SK-N-SH (cell line): ENCODE measurements around the gene ITSN1. TPM values are rescaled to one million over a fixed set of nuclear protein-coding genes. Genes with fewer than 3 reads are reported as not detected.

Source experiments
- CTCF ChIA-PET: fragments of 300-600, 350-600 bp; formaldehyde crosslinking; extraction: SDS; loops from one replicate; lab custom pipeline; 2021; lab: Yijun Ruan, JAX
- POLR2A ChIA-PET: fragments of 350-600 bp; sonication (Branson Sonifier 250); formaldehyde crosslinking; extraction: SDS; loops from one replicate; lab custom pipeline; 2020; ENCODE audit warnings: antibody characterized with exemption, inconsistent platforms; lab: Yijun Ruan, JAX
- DNase-seq: peaks from one replicate; pipeline ENCODE4 v3.0.0; 2012
- H2AFZ ChIP-seq: fragments of 200-600 bp; sonication (generic); 2 replicates; pipeline ENCODE4 v1.8.1; 2016; ENCODE audit warnings: antibody characterized with exemption, mild to moderate bottlenecking, low read depth
- H3F3A ChIP-seq: fragments of 200-600 bp; sonication (generic); replicated peaks from 2 replicates; pipeline ENCODE3; 2016; ENCODE audit warnings: antibody characterized with exemption, mild to moderate bottlenecking; ENCODE audit not compliant: insufficient read depth
- H3K27ac ChIP-seq, 2 experiments: fragments of 200-500 bp in 1 of 2; fragments of 200-600 bp in 1 of 2; sonication (Bioruptor generic) in 1 of 2; sonication (generic), shearing (Covaris generic) in 1 of 2; 2 replicates each; pipeline versions ENCODE4 v1.5.1 to v1.6.1; 2014 to 2016; ENCODE audit warnings: low read depth in 2 of 2, inconsistent platforms in 1 of 2, low read length in 1 of 2, mild to moderate bottlenecking in 1 of 2, mixed read lengths in 1 of 2
- H3K27me3 ChIP-seq: fragments of 200-600 bp; sonication (generic), shearing (Covaris generic); 2 replicates; pipeline ENCODE4 v1.6.1; 2016; ENCODE audit warnings: mixed run types; ENCODE audit not compliant: insufficient read depth
- H3K36me3 ChIP-seq, 2 experiments: fragments of 200-500 bp in 1 of 2; fragments of 200-600 bp in 1 of 2; sonication (Bioruptor generic) in 1 of 2; sonication (generic) in 1 of 2; replicated peaks in 1 of 2; 2 replicates each; pipeline versions ENCODE3 to v1.5.1; 2014 to 2016; ENCODE audit warnings: low read length in 1 of 2, mild to moderate bottlenecking in 1 of 2; ENCODE audit not compliant: insufficient read depth in 2 of 2, control insufficient read depth in 1 of 2
- H3K4me1 ChIP-seq, 2 experiments: fragments of 200-500 bp in 1 of 2; fragments of 200-600 bp in 1 of 2; sonication (Bioruptor generic) in 1 of 2; sonication (generic), shearing (Covaris generic) in 1 of 2; 2 replicates each; pipeline versions ENCODE4 v1.5.1 to v1.6.1; 2014 to 2016; ENCODE audit warnings: low read depth in 1 of 2, low read length in 1 of 2, mixed run types in 1 of 2; ENCODE audit not compliant: insufficient read depth in 2 of 2, control insufficient read depth in 1 of 2
- H3K4me2 ChIP-seq: fragments of 200-600 bp; sonication (generic), shearing (Covaris generic); 2 replicates; pipeline ENCODE4 v1.6.1; 2017; ENCODE audit warnings: mixed run types
- H3K4me3 ChIP-seq, 2 experiments: fragments of 200-500 bp in 1 of 2; fragments of 200-600 bp in 1 of 2; sonication (Bioruptor generic) in 1 of 2; sonication (generic), shearing (Covaris generic) in 1 of 2; 2 replicates each; pipeline versions ENCODE4 v1.5.1 to v1.8.1; 2014 to 2016; ENCODE audit warnings: low read depth in 2 of 2, inconsistent platforms in 1 of 2, low read length in 1 of 2, mild to moderate bottlenecking in 1 of 2, mixed read lengths in 1 of 2, moderate library complexity in 1 of 2
- H3K79me2 ChIP-seq: fragments of 200-600 bp; sonication (generic); 2 replicates; pipeline ENCODE4 v1.8.1; 2017; ENCODE audit warnings: mild to moderate bottlenecking; ENCODE audit not compliant: insufficient read depth
- H3K9ac ChIP-seq: fragments of 200-600 bp; sonication (generic); 2 replicates; pipeline ENCODE4 v1.6.1; 2017; ENCODE audit warnings: mixed run types
- H3K9me2 ChIP-seq: fragments of 200-600 bp; sonication (generic); 2 replicates; pipeline ENCODE4 v1.6.1; 2017; ENCODE audit warnings: mixed run types
- H3K9me3 ChIP-seq: fragments of 200-600 bp; sonication (generic); 2 replicates; pipeline ENCODE4 v1.6.1; 2017; ENCODE audit warnings: mixed run types, mild to moderate bottlenecking, moderate library complexity
- H4K20me1 ChIP-seq: fragments of 200-600 bp; sonication (generic); 2 replicates; pipeline ENCODE4 v1.6.1; 2017; ENCODE audit warnings: mild to moderate bottlenecking, mixed run types; ENCODE audit not compliant: insufficient read depth
- CHD2 ChIP-seq: fragments of 150-350 bp; IDR thresholded peaks from 2 replicates; pipeline ENCODE4 v1.6.1; 2018; ENCODE audit warnings: low read length; ENCODE audit not compliant: partially characterized antibody
- ELF1 ChIP-seq: IDR thresholded peaks from 2 replicates; pipeline ENCODE4 v1.4.0; 2012
- EP300 ChIP-seq, 2 experiments: IDR thresholded peaks; 2 replicates each; pipeline versions ENCODE4 v1.4.0 to v1.6.1; 2012; ENCODE audit warnings: borderline replicate concordance in 1 of 2, low read depth in 1 of 2, low read length in 1 of 2
- FOSL2 ChIP-seq: IDR thresholded peaks from 2 replicates; pipeline ENCODE4 v1.4.0; 2012; ENCODE audit warnings: low read depth, mild to moderate bottlenecking, moderate library complexity, borderline replicate concordance
- FOXJ3 ChIP-seq: sonication (generic); formaldehyde crosslinking; IDR thresholded peaks from 2 replicates; pipeline ENCODE4 v1.5.1; 2020; ENCODE audit warnings: mild to moderate bottlenecking, missing genetic modification reagents
- FOXM1 ChIP-seq: IDR thresholded peaks from 2 replicates; pipeline ENCODE4 v1.4.0; 2012; ENCODE audit warnings: low read depth, mild to moderate bottlenecking
- GABPA ChIP-seq: IDR thresholded peaks from 2 replicates; pipeline ENCODE4 v1.4.0; 2012; ENCODE audit warnings: low read depth, mild to moderate bottlenecking
- GATA2 ChIP-seq: sonication (generic); formaldehyde crosslinking; IDR thresholded peaks from 2 replicates; pipeline ENCODE4 v1.5.0; 2020; ENCODE audit warnings: mild to moderate bottlenecking, missing genetic modification reagents
- JUND ChIP-seq: IDR thresholded peaks from 2 replicates; pipeline ENCODE4 v1.4.0; 2012
- MEF2A ChIP-seq: IDR thresholded peaks from 2 replicates; pipeline ENCODE4 v1.4.0; 2012; ENCODE audit warnings: low read depth, borderline replicate concordance
- MXI1 ChIP-seq: IDR thresholded peaks from 2 replicates; pipeline ENCODE4 v1.6.1; 2012; ENCODE audit warnings: mild to moderate bottlenecking, low read depth, low read length, improper control_type of control experiment
- NRF1 ChIP-seq: IDR thresholded peaks from 2 replicates; pipeline ENCODE4 v1.6.1; 2012; ENCODE audit warnings: low read depth, mild to moderate bottlenecking, low read length
- POLR2AphosphoS5 ChIP-seq: IDR thresholded peaks from 2 replicates; pipeline ENCODE4 v1.6.1; 2012; ENCODE audit warnings: low read depth, low read length
- RAD21 ChIP-seq: IDR thresholded peaks from 2 replicates; pipeline ENCODE4 v1.6.1; 2012; ENCODE audit warnings: mild to moderate bottlenecking, low read length
- RCOR1 ChIP-seq: fragments of 150-350 bp; IDR thresholded peaks from 2 replicates; pipeline ENCODE4 v1.6.1; 2017; ENCODE audit warnings: antibody characterized with exemption, low read length
- RFX5 ChIP-seq: IDR thresholded peaks from 2 replicates; pipeline ENCODE4 v1.6.1; 2012; ENCODE audit warnings: mild to moderate bottlenecking, improper control_type of control experiment, low read length
- SIN3A ChIP-seq: IDR thresholded peaks from 2 replicates; pipeline ENCODE4 v1.6.1; 2012; ENCODE audit warnings: low read depth, mild to moderate bottlenecking, low read length, moderate library complexity, borderline replicate concordance
- TAF1 ChIP-seq: IDR thresholded peaks from 2 replicates; pipeline ENCODE4 v1.6.1; 2012; ENCODE audit warnings: low read depth, mild to moderate bottlenecking, low read length, moderate library complexity, borderline replicate concordance
- TCF12 ChIP-seq: IDR thresholded peaks from 2 replicates; pipeline ENCODE4 v1.4.0; 2012
- YY1 ChIP-seq: IDR thresholded peaks from 2 replicates; pipeline ENCODE4 v1.4.0; 2012; ENCODE audit warnings: low read depth, mild to moderate bottlenecking
- WGBS: methylation state at CpG from one replicate; pipeline ENCODE4 v1.1.6; 2017; ENCODE audit warnings: low lambda C conversion rate; 5-methylcytosine and 5-hydroxymethylcytosine counted together
- polyA plus RNA-seq, 3 experiments: library from polyadenylated mRNA; depleted of rRNA; stranded (reverse); fragments of >200 nt; gene quantifications; 2 replicates each; pipeline ENCODE4 v1.2.3, GENCODE V29; 2012
- TF ChIP-seq, protein P1 (sequence below): fragments of 200-600 bp; sonication (generic); IDR thresholded peaks from 2 replicates; pipeline ENCODE4 v1.6.1; 2017; ENCODE audit warnings: antibody characterized with exemption, mild to moderate bottlenecking, moderate library complexity
- TF ChIP-seq, protein P2 (sequence below): fragments of 150-350 bp; IDR thresholded peaks from 2 replicates; pipeline ENCODE4 v1.6.1; 2016; ENCODE audit warnings: mild to moderate bottlenecking, low read depth, low read length

Gene ITSN1
- polyA plus RNA-seq, 1 of the 3 experiments (the other 2 are of a cell fraction), result 27.8 TPM

- H3K4me2 ChIP-seq, result no peak overlapping the region
- no peak overlapping the region for H2AFZ ChIP-seq
- CTCF ChIA-PET, result no interaction called here
- no peaks in the 10 kb centered on the region for H3K36me3 ChIP-seq
- POLR2A ChIA-PET, result no interaction called here
- H3K4me3 ChIP-seq, result no peak overlapping the region
- H3K27me3 ChIP-seq, result no peaks in the 10 kb centered on the region
- 78% methylated on average over 3 of the region's 3 CpGs for WGBS
- no peaks in the 10 kb centered on the region for H3F3A ChIP-seq
- H3K4me1 ChIP-seq, result no peaks in the 10 kb centered on the region
- H3K9ac ChIP-seq, result no peak overlapping the region
- H4K20me1 ChIP-seq, result no peaks in the 10 kb centered on the region
- no peak for DNase-seq
- H3K9me3 ChIP-seq, result no peaks in the 10 kb centered on the region
- no peak overlapping the region for H3K27ac ChIP-seq
- no peaks in the 10 kb centered on the region for H3K9me2 ChIP-seq
- TF ChIP-seq RFX5 (no peak), TAF1 (no peak), RAD21 (no peak), ELF1 (no peak), EP300 (IDR thresholded peaks at IDR 0.05; ENCODE audit: borderline replicate concordance in 1 of 2, low read depth in 1 of 2, low read length in 1 of 2) (no peak), MEF2A (no peak), POLR2AphosphoS5 (no peak), FOSL2 (no peak), TCF12 (no peak)
- TF ChIP-seq, protein P1, sequence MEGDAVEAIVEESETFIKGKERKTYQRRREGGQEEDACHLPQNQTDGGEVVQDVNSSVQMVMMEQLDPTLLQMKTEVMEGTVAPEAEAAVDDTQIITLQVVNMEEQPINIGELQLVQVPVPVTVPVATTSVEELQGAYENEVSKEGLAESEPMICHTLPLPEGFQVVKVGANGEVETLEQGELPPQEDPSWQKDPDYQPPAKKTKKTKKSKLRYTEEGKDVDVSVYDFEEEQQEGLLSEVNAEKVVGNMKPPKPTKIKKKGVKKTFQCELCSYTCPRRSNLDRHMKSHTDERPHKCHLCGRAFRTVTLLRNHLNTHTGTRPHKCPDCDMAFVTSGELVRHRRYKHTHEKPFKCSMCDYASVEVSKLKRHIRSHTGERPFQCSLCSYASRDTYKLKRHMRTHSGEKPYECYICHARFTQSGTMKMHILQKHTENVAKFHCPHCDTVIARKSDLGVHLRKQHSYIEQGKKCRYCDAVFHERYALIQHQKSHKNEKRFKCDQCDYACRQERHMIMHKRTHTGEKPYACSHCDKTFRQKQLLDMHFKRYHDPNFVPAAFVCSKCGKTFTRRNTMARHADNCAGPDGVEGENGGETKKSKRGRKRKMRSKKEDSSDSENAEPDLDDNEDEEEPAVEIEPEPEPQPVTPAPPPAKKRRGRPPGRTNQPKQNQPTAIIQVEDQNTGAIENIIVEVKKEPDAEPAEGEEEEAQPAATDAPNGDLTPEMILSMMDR, result no peak
- H3K79me2 ChIP-seq, result no peaks in the 10 kb centered on the region
Observed at GRCh38 chr21:33846141-33846540, 203.8 kb downstream of the ITSN1 start.

- ChIA-PET CTCF (no interaction called here), POLR2A (no interaction called here)
- no peak overlapping the region for H2AFZ ChIP-seq
- no peak overlapping the region for H3K4me2 ChIP-seq
- H3K79me2 ChIP-seq, result no peaks in the 10 kb centered on the region
- H3K36me3 ChIP-seq, result no peaks in the 10 kb centered on the region
- no peaks in the 10 kb centered on the region for H3F3A ChIP-seq
- no peak overlapping the region for H3K27ac ChIP-seq
- H3K9me3 ChIP-seq, result no peaks in the 10 kb centered on the region
- DNase-seq, result no peak
- no peak overlapping the region for H3K9ac ChIP-seq
- H3K27me3 ChIP-seq, result no peaks in the 10 kb centered on the region
- H3K4me3 ChIP-seq, result no peak overlapping the region
- H3K4me1 ChIP-seq, result no peaks in the 10 kb centered on the region
- no peaks in the 10 kb centered on the region for H3K9me2 ChIP-seq
- no peaks in the 10 kb centered on the region for H4K20me1 ChIP-seq
- 91% methylated on average over 19 of the region's 19 CpGs for WGBS
- TF ChIP-seq, protein P2, sequence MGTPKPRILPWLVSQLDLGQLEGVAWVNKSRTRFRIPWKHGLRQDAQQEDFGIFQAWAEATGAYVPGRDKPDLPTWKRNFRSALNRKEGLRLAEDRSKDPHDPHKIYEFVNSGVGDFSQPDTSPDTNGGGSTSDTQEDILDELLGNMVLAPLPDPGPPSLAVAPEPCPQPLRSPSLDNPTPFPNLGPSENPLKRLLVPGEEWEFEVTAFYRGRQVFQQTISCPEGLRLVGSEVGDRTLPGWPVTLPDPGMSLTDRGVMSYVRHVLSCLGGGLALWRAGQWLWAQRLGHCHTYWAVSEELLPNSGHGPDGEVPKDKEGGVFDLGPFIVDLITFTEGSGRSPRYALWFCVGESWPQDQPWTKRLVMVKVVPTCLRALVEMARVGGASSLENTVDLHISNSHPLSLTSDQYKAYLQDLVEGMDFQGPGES, result no peak
- TF ChIP-seq FOXM1, result no peak
- TF ChIP-seq, protein P1, result no peak
- no peak for TF ChIP-seq YY1
- TF ChIP-seq RCOR1, result no peak
- no peak for TF ChIP-seq CHD2
- no peak for TF ChIP-seq RAD21
- TF ChIP-seq MEF2A, result no peak
- TF ChIP-seq NRF1, result no peak
- TF ChIP-seq GATA2 (CRISPR knock-in tag), result no peak
- TF ChIP-seq SIN3A, result no peak
- no peak for TF ChIP-seq FOXJ3
- TF ChIP-seq MXI1, result no peak
- no peak for TF ChIP-seq FOSL2
- no peak for TF ChIP-seq RFX5
- no peak for TF ChIP-seq JUND
- TF ChIP-seq GABPA, result no peak
Observed at GRCh38 chr21:33847588-33848248, 205.4 kb downstream of the ITSN1 start.
